GM13977 (cell line): ENCODE measurements around the gene CCDC7.

Experiments used
- DNase-seq: peaks from one replicate; pipeline ENCODE4 v3.0.0; 2012; ENCODE audit warnings: low spot score
- CTCF ChIP-seq: IDR thresholded peaks from 2 replicates; pipeline ENCODE4 v1.5.1; 2012; ENCODE audit warnings: mild to moderate bottlenecking, control low read depth; ENCODE audit not compliant: insufficient read depth; ENCODE audit errors: extremely low read depth, missing control alignments
- in situ Hi-C: fragments of 300-500 bp; cut with MboI; formaldehyde crosslinking; loops from one replicate; pipeline ENCODE4 v1.12.0; 2022; ENCODE audit warnings: low sequenced_read_pairs, low pct_unique_long_range_greater_than_20kb, mixed read lengths, inconsistent platforms; ENCODE audit not compliant: unreplicated experiment

CCDC7 gene

DNA sequence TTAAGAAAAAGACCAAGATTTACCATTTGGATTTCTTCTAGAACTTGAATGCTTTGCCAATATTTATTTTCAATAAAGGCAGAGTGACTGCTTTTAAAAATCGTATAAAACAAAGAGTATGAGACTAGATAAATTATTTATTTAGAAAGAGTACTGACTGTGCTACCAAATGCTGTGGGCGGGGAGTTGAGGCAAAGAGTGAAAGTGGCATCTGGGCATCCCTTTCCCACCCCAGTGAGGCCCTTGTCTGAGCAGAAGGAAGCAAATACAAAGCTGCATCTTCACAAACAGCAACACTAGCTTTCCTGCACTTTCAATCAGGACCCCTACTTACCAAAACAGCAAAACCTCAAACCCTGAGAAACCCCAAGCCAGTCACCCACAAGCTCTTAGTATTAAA is 477.2 kb downstream of the CCDC7 start:
- no peak for DNase-seq
- TF ChIP-seq CTCF: no peak
- in situ Hi-C loops: no loop called here

GRCh38 chr10:32923849-32924248 is 477.9 kb downstream of the CCDC7 start:
- DNase-seq: no peak
- in situ Hi-C loops: no loop called here
- TF ChIP-seq CTCF: no peak
